Nucleus accumbens (tissue), 56 donors: ENCODE results near the gene CYB5RL.

Experiments used
- DNase-seq, 56 donors: peaks; one replicate each; lab custom pipeline; 2025; lab: John Stamatoyannopoulos, UW

CYB5RL gene

GRCh38 chr1:54163051-54163450 lies 36.8 kb downstream of the CYB5RL start:
- no peak for DNase-seq

DNA sequence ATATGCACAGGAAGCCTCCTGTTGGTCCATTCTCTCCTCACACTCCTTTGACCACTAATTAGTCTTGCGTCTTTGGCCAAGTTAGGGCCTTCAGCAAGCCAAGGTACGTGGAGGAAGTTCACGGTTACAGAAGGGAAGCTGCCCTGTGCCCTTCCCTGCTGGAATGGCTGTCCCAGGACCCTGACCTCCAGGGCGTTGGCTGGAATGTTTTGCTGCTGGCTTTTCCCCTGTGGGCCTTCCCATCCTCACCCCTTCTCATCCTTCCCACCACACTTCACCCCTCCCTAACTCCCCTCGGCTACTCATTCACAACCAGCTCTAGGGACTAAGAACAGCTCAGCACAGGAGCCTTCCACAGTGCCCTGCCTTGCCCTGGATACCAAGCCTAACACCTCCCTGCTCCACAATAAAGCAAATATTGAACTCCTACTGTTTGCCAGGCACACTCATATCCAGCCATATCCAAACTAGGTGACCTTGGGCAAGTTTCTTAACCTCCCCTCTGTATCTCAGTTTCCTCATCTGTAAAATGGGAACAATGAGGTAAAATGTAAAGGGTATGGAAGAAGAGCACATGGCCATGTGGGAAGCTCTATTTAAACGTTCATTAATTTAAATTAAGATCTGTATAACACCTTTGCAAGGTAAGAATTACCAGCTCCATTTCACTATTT lies 38.2 kb downstream of the CYB5RL start:
- no peak for DNase-seq

DNA sequence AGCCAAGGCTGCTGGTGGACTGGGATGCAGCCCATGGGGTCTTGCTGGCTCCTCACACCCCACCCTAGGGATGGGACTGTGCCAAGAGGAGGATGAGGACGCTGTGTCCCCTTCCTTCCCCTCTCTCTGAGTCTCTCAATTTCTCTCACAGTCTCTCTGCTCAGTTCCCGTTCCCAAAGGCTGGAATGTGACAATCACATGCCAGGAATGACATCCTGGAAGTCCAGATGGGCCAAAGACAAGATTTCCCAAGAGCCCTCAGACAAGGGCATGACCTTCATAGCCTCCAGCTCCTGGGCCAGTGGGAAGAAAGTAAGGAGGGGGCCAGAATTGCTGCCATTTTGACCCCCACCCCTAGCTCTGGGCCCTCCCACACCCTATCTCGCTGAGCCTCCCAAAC lies 39.5 kb downstream of the CYB5RL start:
- DNase-seq = no peak

- no peak for DNase-seq
Measured at GRCh38 chr1:54159733-54160316, 40.0 kb downstream of the CYB5RL start.

GRCh38 chr1:54158071-54158470 lies 41.8 kb downstream of the CYB5RL start:
- no peak for DNase-seq

DNA sequence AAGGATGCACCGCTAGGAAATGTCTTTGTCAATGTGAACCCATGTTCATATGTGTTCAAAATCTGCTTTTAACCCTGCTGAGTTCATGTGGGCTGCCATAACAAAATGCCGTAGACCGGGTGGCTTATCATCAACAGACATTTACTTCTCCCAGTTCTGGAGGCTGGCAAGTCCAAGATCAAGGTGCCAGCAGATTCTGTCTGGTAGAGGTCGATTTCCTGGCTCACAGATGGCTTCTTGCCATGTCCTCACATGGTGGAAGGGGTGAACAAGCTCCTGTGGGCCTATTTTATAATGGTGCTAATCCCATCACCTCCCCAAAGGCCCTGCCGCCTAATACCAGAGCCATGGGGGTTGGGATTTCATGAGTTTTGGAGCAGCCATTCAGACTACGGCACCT lies 42.4 kb downstream of the CYB5RL start:
- DNase-seq = no peak

DNA sequence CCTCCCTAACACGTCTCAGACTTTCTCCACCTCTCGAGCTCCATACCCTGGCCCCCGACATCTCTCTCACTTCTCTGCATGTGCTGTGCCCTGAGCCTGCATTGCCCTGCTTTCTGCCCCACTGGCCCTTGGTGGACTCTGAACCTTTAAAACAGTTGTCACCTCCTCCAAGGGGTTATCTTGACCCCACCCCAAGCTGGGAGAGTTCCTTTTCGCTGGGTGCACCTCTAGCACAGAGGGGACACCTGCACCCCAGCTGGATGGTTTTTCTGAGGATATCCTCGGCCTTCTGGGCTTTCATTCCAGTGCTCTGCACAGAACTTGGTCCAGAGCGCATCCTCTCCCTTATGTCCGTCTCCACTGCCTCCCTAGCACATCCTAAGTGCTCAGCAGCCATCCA lies 42.8 kb downstream of the CYB5RL start:
- no peak for DNase-seq

GRCh38 chr1:54156201-54156600 lies 43.6 kb downstream of the CYB5RL start:
- no peak for DNase-seq

DNA sequence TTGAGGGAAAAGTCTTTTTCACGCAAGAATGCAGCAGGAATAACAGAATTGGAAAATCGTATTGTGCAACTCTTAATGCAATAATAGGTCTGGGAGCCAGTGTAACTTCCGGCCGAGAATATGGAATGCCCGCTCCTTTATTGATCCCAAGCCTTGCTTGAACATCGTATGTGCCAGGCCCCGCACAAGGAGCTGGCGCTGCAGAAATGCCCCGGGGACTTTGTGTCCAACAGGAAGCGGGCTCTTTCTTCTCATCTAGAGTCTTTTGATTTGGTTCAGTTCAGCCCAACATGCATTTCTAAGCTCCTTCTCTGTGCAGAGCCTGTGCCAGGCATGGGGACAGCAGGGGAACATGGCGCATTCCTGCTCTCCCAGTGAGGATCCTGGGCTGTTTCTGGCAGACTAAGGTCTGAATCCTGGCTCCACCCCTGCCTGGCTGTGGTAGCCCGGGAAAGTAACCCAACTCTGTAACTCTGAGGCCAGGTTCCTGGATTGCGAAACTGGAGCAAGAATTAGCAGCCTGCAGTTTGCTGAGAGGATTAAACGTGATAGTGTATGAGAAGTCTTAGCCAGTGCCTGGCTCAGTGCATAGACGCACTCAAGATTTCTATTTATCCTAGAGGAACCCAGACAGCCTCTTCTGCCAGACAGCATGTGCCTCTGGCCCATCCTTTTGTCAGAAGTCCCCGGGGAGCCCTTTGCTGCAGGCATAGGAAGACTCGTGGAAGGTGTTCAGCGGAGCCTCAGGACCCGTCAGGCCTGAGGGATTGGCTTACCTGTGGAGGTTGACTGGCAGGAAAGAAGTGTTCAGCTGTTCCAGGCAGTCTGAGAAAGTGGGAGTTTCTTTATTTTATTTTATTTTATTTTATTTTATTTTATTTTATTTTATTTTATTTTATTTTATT lies 46.0 kb downstream of the CYB5RL start:
- DNase-seq = peak in 2 of 56 donors; percentile 9 to 11

DNA sequence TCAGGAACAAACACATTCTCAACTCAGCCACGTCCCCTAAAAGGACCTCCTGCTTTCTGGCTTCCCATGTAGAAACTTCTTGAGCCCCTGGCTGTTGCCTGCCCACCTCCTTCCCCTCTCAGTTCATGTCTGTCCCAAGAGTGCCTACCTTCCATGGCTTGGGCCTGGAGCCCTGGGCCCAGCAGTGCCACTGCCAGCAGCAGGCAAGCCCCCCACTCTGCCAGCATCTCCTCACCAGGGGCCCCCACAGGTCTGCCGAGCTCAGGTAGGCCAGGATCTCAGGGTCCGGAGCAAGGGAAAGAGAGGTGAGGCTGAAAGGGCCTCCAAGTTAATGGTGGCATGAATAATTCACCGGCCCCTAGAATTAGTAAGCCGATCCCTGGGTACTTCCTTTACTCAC lies 47.1 kb downstream of the CYB5RL start, which contains the start of gene CDCP2:
TSS of gene CDCP2 (minus strand) at position 305 of the 400 bp plus-strand sequence. CDS start at position 227, 78 bp downstream.
- DNase-seq = no peak

GRCh38 chr1:54151013-54151412 lies 48.8 kb downstream of the CYB5RL start:
- DNase-seq = no peak
